Astrocyte (in vitro differentiated cells and primary cell): Measurements from ENCODE around the gene CCDC187. TPM values are rescaled to one million over a fixed set of nuclear protein-coding genes. Genes with fewer than 3 reads are reported as not detected.

ENCODE experiments used
- DNase-seq: peaks from one replicate; pipeline ENCODE4 v3.0.0-alpha.2; 2010; ENCODE audit warnings: low read depth
- FAIRE-seq: peaks from 2 replicates; lab custom pipeline; 2011; peaks lifted over from hg19 to GRCh38; lab: Jason Lieb, UNC
- H2AFZ ChIP-seq: 2 replicates; pipeline ENCODE4 v1.6.0; 2012; ENCODE audit warnings: low read depth, low read length, inconsistent platforms
- H3K27ac ChIP-seq: 2 replicates; pipeline ENCODE4 v1.5.1; 2011; ENCODE audit warnings: low read depth, low read length, inconsistent platforms
- H3K27me3 ChIP-seq: 2 replicates; pipeline ENCODE4 v1.6.0; 2011; ENCODE audit warnings: low read length, inconsistent platforms; ENCODE audit not compliant: insufficient read depth
- H3K36me3 ChIP-seq: 2 replicates; pipeline ENCODE4 v1.5.1; 2011; ENCODE audit warnings: low read length, inconsistent platforms; ENCODE audit not compliant: insufficient read depth
- H3K4me1 ChIP-seq: 2 replicates; pipeline ENCODE4 v1.5.1; 2011; ENCODE audit warnings: low read length, inconsistent platforms; ENCODE audit not compliant: insufficient read depth
- H3K4me2 ChIP-seq: 2 replicates; pipeline ENCODE4 v1.6.0; 2012; ENCODE audit warnings: low read length, inconsistent platforms
- H3K4me3 ChIP-seq: 2 replicates; pipeline ENCODE4 v1.5.1; 2011; ENCODE audit warnings: low read depth, mild to moderate bottlenecking, low read length, inconsistent platforms; ENCODE audit not compliant: insufficient read depth
- H3K79me2 ChIP-seq: 2 replicates; pipeline ENCODE4 v1.6.0; 2012; ENCODE audit warnings: mild to moderate bottlenecking, low read length, inconsistent platforms; ENCODE audit not compliant: insufficient read depth
- H3K9ac ChIP-seq: 2 replicates; pipeline ENCODE4 v1.6.0; 2012; ENCODE audit warnings: mild to moderate bottlenecking, low read length, inconsistent platforms
- H3K9me3 ChIP-seq: 2 replicates; pipeline ENCODE4 v1.5.1; 2012; ENCODE audit warnings: low read depth, mild to moderate bottlenecking, low read length, inconsistent platforms; ENCODE audit not compliant: insufficient read depth
- H4K20me1 ChIP-seq: 2 replicates; pipeline ENCODE4 v1.6.0; 2012; ENCODE audit warnings: low read length, inconsistent platforms; ENCODE audit not compliant: insufficient read depth
- H3K27ac Mint-ChIP-seq: one replicate; pipeline ENCODE4 v1.8.0; 2021; ENCODE audit warnings: mild to moderate bottlenecking, mixed read lengths; ENCODE audit not compliant: unreplicated experiment
- H3K27me3 Mint-ChIP-seq: one replicate; pipeline ENCODE4 v1.8.0; 2021; ENCODE audit warnings: low read depth, mixed read lengths; ENCODE audit not compliant: unreplicated experiment
- H3K36me3 Mint-ChIP-seq: one replicate; pipeline ENCODE4 v1.8.0; 2021; ENCODE audit warnings: low read depth, mixed read lengths; ENCODE audit not compliant: unreplicated experiment
- H3K4me1 Mint-ChIP-seq: one replicate; pipeline ENCODE4 v1.8.0; 2021; ENCODE audit warnings: low read depth, mixed read lengths; ENCODE audit not compliant: unreplicated experiment
- H3K4me3 Mint-ChIP-seq: one replicate; pipeline ENCODE4 v1.8.0; 2021; ENCODE audit warnings: mild to moderate bottlenecking, moderate library complexity, mixed read lengths; ENCODE audit not compliant: unreplicated experiment
- H3K9me3 Mint-ChIP-seq: one replicate; pipeline ENCODE4 v1.8.0; 2021; ENCODE audit warnings: mild to moderate bottlenecking, mixed read lengths; ENCODE audit not compliant: unreplicated experiment
- CTCF ChIP-seq: IDR thresholded peaks from 2 replicates; pipeline ENCODE4 v1.5.1; 2011; ENCODE audit warnings: low read depth, mild to moderate bottlenecking, inconsistent platforms, low read length, moderate library complexity; ENCODE audit not compliant: insufficient read depth
- EZH2 ChIP-seq: IDR thresholded peaks from 2 replicates; pipeline ENCODE4 v1.6.1; 2012; ENCODE audit warnings: mild to moderate bottlenecking, low read length, inconsistent platforms; ENCODE audit not compliant: insufficient read depth
- total RNA-seq: library from RNA; stranded (reverse); gene quantifications from 2 replicates; pipeline ENCODE4 v1.2.1, GENCODE V29; 2021

CCDC187 gene
- total RNA-seq, 1 donor from 2014 or later: 0.09 TPM

GRCh38 chr9:136293476-136294077 lies 10.3 kb downstream of the CCDC187 start:
- no peak overlapping the region for H3K4me3 Mint-ChIP-seq
- no peak overlapping the region for H2AFZ ChIP-seq
- no peak overlapping the region for H3K27ac Mint-ChIP-seq
- no peak for TF ChIP-seq CTCF
- no peak for TF ChIP-seq EZH2
- H3K9ac ChIP-seq: no peak overlapping the region
- FAIRE-seq (no peak), DNase-seq (no peak)
- no peaks in the 10 kb centered on the region for H3K36me3 ChIP-seq
- no peaks in the 10 kb centered on the region for H3K4me1 ChIP-seq
- H3K27ac ChIP-seq: no peak overlapping the region
- no peak overlapping the region for H3K4me2 ChIP-seq
- no peaks in the 10 kb centered on the region for H3K4me1 Mint-ChIP-seq
- H3K27me3 ChIP-seq: peaks cover 6% of the 10 kb centered on the region
- H3K4me3 ChIP-seq: no peak overlapping the region
- no peaks in the 10 kb centered on the region for H3K36me3 Mint-ChIP-seq
- no peaks in the 10 kb centered on the region for H3K79me2 ChIP-seq
- no peaks in the 10 kb centered on the region for H3K9me3 ChIP-seq
- no peaks in the 10 kb centered on the region for H4K20me1 ChIP-seq
- peaks cover 15% of the 10 kb centered on the region for H3K27me3 Mint-ChIP-seq
- H3K9me3 Mint-ChIP-seq: no peaks in the 10 kb centered on the region

- no peak overlapping the region for H3K27ac ChIP-seq
- no peak for TF ChIP-seq EZH2
- no peak for TF ChIP-seq CTCF
- Mint-ChIP-seq H3K36me3 (no peaks in the 10 kb centered on the region), H3K9me3 (no peaks in the 10 kb centered on the region), H3K4me1 (no peaks in the 10 kb centered on the region), H3K4me3 (no peak overlapping the region), H3K27me3 (peaks cover 9% of the 10 kb centered on the region), H3K27ac (no peak overlapping the region)
- H3K4me3 ChIP-seq: no peak overlapping the region
- H3K36me3 ChIP-seq: no peaks in the 10 kb centered on the region
- H3K4me2 ChIP-seq: no peak overlapping the region
- no peaks in the 10 kb centered on the region for H3K4me1 ChIP-seq
- no peaks in the 10 kb centered on the region for H3K79me2 ChIP-seq
- no peak overlapping the region for H3K9ac ChIP-seq
- no peaks in the 10 kb centered on the region for H4K20me1 ChIP-seq
- H3K27me3 ChIP-seq: peaks cover 5% of the 10 kb centered on the region
- FAIRE-seq (no peak), DNase-seq (no peak)
- no peaks in the 10 kb centered on the region for H3K9me3 ChIP-seq
- H2AFZ ChIP-seq: no peak overlapping the region
Observed at GRCh38 chr9:136292591-136293448, 11.1 kb downstream of the CCDC187 start.
